Gastrocnemius medialis (tissue), 4 donors: ENCODE data around the gene LTB.

Source experiments
- POLR2A ChIP-seq, 2 donors: fragments of 450-650 bp; IDR thresholded peaks; one replicate each; pipeline ENCODE4 v1.6.1; 2017; ENCODE audit warnings: antibody characterized with exemption in 2 of 2, mild to moderate bottlenecking in 2 of 2, moderate library complexity in 2 of 2
- TF ChIP-seq, protein P1 (sequence below), 5 experiments: fragments of 450-650 bp in 3 of 5; fragments of 200-600 bp in 2 of 5; sonication (generic) in 2 of 5; IDR thresholded peaks in 4 of 5; conservative IDR thresholded peaks in 1 of 5; 1 replicate in 4 of 5; 2 replicates in 1 of 5; pipeline ENCODE4 v1.5.1; 2016 to 2019; ENCODE audit warnings: antibody characterized with exemption in 5 of 5, mild to moderate bottlenecking in 3 of 5, moderate library complexity in 3 of 5

DNA sequence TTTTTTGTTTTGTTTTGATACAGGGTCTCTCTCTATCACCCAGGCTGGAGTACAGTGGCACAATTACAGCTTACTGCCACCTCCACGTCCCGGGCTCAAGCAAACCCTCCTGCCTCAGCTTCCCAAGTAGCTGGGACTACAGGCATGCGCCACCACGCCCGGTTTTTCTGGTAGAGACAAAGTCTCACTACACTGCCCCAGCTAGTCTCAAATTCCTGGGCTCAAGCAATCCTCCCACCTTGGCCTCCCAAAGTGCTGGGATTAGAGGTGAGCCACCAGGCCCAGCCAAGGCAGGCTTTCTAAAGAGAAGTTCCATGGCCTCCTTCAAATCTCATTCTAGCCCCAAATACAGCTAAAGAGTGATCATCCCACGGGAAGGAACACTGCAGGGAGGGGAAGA, 48.2 kb downstream of the LTB start:
- TF ChIP-seq, protein P1, sequence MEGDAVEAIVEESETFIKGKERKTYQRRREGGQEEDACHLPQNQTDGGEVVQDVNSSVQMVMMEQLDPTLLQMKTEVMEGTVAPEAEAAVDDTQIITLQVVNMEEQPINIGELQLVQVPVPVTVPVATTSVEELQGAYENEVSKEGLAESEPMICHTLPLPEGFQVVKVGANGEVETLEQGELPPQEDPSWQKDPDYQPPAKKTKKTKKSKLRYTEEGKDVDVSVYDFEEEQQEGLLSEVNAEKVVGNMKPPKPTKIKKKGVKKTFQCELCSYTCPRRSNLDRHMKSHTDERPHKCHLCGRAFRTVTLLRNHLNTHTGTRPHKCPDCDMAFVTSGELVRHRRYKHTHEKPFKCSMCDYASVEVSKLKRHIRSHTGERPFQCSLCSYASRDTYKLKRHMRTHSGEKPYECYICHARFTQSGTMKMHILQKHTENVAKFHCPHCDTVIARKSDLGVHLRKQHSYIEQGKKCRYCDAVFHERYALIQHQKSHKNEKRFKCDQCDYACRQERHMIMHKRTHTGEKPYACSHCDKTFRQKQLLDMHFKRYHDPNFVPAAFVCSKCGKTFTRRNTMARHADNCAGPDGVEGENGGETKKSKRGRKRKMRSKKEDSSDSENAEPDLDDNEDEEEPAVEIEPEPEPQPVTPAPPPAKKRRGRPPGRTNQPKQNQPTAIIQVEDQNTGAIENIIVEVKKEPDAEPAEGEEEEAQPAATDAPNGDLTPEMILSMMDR (IDR thresholded peaks at IDR 0.05 in 4 of 5, conservative IDR thresholded peaks at IDR 0.05 in 1 of 5) = no peak
- TF ChIP-seq POLR2A (IDR thresholded peaks at IDR 0.05) = no peak
